Measurements from ENCODE around the gene WNT1.

Gene WNT1

DNA sequence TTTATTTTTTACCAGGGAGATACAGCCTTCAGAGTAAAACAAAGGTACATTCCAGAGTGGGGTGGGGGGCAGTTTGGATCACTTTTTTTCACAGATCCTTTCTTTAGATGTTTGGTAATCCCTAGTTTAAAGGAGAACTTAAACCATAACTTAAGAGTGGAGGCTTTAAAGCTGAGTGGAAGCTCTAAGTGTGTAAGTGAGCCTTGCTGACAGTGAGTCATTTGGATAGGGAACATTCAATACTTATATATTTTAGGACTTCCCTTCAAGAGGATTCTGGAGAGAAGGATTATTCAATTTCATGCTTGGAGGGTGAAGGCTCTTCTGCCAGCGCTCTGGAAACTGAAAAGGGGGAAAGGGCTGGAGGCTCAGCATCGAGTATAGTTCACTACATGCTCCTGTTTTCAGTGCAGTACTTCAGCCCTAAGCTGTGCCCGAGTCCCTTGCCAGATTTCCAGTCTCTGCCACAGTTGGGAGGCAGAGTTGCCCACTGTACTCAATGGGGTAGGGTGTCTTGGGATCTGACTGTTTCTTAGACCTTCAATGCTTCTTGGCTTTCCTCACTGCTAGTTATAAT is 32.1 kb downstream of the WNT1 start:
- DNase-seq: no peak

DNA sequence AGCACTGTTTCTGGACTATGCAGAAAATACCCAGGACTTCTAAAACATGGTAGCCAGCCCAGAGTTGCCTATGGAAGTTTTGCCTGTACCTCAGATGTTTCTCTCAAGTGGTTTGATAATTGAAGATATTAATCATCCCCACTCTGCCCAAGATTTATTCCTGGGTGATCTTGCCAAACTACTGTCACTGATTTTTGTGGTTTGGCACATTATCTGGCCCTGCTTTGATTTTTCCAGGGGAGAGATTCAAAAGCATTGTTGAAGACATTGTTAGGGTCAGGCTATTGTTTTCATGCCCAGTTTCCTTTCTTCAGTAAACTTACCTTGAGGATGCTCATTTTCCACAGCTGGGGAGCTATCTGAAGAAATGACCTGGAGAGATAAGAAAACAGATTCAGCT is 34.6 kb downstream of the WNT1 start:
- no peak for DNase-seq

DNA sequence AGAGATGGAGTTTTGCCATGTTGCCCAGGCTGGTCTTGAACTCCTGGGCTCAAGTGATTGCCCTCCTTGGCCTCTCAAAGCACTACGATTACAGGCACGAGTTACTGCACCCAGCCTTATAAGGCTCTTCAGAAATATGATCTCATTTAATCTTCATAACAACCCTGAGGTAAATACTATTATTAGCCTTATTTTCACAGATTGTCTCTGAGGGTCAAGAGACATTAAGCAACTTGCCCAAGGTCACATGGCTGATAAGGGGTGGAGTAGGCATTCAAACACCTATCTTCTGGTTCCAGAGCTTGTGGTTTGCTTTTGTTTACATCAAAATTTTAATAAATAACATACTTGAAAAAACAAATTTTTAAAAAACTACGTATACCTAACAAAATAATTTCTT is 35.3 kb downstream of the WNT1 start:
- DNase-seq: no peak

DNA sequence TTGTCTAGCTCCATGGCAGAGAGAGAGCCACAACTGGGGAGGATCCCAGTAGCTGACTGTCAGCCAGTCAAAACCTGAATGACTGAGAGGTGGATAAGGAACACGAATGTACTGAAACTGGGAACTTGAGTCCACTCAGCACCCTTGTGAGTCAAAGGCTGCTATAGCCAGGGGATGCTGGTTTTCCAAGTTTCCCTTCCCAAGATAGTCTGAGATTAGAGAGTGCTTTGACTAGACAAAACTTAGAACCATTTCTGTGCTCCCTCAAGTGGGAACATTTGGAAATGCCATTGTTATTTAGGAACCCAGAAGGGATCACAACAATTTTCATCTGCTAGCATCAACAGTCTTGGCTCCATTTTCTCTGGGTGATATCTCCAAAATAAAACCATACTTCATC is 36.4 kb downstream of the WNT1 start:
- no peak for DNase-seq

DNA sequence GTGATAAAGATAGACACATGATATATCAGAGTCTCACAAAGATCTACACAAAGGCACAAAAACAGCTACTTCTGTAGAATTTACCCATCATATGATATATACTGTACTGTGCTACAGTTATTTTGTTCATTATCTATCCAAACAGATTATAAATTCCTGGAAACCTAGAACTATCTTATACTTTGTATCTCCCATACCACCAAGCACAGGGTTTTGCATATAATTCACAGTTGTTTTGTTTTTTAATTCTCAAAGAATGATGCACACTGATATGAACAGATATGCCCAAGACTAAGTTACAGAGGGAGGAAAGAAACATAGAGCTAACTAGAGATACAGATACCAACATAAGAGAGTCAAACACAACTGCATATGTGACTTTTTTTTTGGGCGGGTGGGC is 37.1 kb downstream of the WNT1 start:
- no peak for DNase-seq

DNA sequence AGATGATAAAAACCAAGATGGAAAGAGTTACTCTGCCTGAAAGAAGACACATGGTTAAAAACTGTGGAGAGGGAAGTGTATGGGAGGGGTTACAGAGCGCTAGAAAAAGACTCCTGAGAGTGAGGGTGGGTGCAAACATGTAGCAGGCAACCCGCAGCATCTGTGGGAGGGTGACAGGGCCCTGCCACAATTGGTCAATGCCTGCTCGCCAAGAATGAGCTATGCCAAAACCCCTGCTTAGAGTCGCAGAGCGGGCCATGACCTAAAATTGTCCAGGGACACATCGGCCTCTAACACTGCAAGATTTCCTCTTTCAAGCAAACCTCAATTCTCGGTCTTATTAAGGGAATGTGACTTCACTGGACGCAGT is 39.8 kb downstream of the WNT1 start:
- DNase-seq: peak; percentile 8

DNA sequence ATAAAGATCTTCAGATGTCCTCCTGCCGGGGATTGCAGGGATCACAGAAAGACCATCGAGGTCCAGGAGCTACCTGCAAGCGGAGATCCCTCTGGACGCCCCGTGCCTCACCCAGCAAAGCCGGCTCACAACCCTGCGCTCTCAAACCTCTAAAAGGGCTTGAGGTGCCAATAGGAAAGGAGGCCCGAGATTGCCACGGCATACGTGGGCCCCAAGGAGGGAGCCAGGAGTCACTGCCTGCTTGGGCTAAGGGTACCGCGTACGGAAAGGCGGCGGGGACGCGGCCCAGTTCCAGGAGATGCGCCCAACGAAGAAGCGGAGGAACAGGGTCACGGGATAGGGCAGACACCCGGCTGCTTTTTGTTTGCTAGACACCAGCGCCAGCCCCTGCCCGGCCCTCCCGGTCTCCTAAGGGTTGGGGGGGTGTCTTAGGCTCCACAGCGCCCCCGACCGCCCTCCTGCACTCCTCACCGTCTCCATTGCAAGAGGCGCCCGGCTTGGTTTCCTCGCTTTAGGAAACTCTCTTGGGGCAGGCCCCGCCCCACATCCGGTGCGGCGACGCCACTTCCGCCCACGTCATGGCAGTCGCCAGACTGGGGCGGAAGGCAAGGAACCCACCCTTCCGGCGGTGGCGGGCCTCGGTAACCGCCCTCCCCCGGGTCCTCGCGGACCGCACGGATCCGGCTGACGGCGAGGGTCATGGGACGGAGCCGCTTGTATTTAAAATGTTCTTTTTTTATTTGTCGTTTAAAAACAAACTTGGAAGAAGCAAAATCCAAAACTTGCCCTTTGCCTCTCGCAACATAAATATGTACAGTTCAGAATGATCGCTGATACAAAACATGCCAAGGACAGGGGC is 40.4 kb downstream of the WNT1 start, which contains the start of gene PRKAG1:
TSS of gene PRKAG1 (minus strand) at position 516 of the 859 bp plus-strand sequence. CDS start at position 480, 36 bp downstream.
- DNase-seq: peak; percentile 92

DNA sequence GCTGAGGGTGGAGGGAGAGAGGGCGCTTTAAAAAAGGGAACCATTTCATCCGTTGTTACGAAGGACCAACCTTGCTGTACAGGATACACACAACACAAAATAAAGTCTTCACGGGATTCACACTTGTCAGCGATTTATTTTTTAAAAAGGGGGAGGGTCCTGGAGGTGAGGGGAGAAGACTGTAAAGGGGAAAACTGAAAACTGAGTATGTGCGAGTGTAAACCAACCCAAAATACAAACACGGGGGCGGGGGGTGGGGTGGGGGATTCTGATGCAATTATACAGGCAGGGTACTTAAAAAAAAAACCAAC is 41.0 kb downstream of the WNT1 start:
- DNase-seq: no peak

DNA sequence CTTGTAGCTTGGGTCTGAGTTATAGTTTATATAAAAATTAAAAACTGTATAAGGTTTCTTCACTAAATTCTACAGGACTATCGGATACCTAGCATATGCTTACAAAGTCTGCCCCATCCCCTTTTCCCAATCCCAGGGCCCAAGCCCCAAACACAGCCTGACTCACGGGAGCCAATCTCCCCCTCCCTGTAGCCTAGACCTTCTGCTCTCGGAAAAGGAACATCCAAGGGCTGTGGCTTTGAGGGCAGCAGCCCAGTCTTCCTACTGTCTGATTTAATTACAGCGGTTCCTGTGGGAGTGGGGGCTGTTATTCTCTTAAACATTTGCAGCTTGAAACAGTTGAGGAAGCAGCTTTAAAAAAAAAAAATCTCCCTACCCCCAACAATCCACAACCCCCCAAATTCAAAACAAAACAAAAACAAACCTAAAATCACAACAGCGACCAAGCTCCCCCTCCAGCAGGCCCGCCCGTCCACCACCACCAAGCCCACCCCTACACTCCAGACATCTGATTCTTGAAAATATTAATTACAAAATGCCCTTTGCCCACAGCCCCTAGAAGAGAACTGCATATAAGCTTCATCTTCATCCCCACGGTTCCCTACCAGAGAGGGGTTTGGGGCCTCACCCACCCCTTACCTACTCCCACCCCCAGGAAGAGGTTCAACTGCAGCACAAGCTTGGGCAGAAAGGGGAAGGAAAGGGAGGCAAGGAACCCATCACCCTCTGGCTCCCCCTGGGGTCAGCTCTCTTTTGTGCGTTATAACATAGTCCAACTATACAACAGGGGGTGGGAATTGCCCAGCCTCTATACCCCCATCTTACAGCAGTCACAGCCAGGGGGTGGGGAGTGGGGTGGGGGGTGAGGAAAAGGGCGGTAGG is 41.6 kb downstream of the WNT1 start:
- no peak for DNase-seq

DNA sequence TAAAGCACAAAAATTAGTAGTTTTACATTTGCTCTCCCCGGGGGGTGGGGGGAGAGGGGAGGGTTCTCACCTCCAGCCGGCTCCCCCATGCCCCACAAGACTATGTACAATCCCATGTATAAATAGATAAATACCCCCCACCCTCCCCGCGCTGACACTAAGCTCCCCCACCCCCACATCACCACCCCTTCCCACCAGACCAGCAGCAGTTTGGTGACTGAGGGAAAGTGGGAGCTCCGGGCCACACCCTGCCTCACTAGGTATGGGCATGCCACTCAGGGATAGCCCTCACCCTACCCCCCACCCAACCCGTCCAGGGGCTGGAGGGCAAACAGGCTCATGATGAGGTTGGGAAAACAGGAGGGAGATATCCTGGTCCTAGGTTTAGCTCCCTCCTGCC is 42.3 kb downstream of the WNT1 start:
- DNase-seq: no peak

DNA sequence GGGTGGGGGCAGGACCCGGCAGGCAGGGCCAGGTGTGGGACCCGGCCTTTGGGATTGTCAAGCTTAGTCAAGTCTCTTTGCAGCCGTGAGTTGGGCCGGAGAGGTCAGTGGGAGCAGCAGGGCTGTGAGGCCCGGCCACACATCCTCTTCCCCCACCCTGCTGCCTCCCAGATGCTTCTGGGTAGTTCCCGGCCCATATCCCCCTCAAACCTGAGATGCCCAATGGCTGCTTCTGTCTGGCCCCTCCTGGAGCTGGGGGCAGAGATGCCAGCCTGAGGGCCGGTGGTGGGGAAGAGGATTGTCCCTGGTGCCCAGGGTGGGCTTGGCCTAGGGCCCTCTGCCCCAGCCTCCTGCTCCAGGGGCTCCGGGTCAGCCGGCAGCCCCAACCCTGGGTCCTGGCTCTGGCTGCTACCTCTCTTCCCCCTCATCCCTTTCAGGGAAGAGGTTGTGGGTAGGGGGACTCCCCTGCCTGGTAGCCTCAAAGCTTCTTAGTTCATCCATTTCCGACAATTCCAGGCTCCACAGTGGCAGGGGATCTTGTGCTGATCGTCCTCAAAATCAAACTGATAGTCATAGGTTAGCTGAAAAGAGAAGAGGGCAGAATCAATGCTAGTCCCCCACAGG is 43.3 kb downstream of the WNT1 start:
- DNase-seq: no peak

DNA sequence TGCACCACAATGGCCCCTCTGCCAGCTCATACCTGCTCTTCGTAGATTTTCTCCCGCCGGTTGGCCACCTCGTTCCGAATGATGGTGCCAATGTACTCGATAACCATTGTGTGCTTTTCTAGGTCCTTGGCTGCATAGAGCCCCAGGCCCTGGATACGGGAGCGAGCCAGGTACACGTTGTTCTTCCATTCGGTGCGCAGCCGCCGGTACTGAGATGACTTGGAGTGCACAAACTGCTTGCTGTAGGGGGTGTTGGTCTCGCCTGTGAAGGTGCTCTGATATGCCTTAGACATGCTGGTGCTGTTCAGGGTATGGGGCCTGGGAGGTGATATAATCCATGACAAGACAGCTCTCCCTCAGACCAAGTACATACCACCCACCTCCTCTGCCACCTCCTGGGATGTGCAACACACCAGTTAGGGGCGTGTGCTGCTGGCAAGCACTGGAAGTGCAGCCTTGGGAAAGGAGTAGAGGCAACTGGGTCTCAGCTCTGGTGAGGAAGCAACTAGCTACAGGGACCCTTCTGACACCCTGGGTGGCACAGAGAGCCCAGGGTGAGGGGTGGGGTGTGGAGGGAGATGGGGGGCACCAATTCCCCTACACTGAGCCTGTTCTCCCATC is 44.5 kb downstream of the WNT1 start:
- no peak for DNase-seq

DNA sequence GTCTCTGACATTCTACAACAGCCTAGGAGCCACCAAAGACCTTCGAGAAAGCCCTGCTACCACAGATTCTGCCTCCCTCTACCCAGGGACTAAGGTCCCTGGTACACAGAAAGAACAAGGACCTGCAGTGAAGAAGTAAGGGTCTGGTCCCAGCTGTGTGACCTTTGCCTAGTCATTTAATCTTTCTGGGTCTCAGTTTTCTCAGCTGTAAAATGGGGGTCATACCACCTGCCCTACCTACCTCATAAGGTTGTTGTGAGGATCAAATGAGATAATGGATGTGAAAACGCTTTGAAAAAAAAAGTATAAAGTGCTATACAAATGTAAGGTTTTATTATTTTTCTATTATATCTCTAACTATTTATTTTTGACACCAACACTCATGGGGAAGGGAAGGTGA is 45.7 kb downstream of the WNT1 start:
- DNase-seq: no peak

DNA sequence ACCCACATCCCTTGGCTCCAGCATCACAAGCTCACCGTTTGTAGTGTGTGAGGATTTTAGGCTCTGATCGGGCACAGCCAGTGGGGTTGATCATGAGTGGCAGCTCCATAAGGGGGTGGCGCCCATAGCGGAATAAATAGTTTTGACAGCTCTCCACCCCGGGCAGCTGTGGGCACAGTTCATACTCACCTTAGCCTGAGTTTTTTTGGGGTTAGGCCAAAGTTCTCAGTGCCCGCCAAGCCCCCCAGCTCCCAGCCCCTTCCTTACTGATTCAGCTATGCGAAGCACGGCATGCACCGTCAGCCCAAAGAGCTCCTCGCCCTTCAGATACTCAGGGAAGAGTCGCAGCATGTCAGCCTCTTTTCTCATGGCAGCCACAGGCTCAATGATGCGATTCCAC is 46.4 kb downstream of the WNT1 start:
- DNase-seq: no peak

DNA sequence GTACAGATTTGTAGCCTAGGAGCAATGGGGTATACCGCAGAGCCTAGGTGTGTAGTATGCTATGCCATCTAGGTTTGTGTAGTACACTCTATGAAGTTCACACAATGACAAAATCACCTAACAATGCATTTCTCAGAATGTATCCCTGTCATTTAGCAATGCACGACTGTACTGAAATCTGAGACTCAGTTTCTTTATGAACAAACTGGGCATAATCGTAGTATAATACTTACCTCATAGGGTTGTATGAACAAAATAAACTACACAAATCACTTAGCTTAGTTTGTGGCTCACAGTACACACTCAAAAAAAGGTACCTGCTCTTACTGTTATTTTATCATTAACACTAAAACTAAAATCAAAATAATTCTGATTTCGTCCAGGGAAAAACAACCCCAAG is 47.3 kb downstream of the WNT1 start:
- no peak for DNase-seq

DNA sequence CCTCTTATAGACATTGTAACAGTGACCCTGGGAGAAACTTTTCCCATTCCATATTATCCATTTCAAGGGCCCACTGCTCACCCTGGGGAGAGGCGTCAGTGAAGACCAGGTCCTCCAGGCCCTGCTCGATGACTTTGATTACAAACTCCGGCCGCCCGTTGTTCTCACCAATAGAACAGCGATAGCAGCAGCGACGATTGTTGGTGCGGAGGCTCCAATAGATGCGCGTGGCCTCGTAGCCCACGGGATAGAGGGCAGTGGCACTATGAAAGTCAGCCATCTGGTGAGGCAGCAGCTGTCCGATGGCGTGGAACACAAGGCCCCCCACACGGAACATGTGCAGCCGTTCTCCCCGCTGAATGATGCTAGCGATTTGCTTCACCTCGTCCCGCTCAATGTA is 48.0 kb downstream of the WNT1 start:
- DNase-seq: no peak

DNA sequence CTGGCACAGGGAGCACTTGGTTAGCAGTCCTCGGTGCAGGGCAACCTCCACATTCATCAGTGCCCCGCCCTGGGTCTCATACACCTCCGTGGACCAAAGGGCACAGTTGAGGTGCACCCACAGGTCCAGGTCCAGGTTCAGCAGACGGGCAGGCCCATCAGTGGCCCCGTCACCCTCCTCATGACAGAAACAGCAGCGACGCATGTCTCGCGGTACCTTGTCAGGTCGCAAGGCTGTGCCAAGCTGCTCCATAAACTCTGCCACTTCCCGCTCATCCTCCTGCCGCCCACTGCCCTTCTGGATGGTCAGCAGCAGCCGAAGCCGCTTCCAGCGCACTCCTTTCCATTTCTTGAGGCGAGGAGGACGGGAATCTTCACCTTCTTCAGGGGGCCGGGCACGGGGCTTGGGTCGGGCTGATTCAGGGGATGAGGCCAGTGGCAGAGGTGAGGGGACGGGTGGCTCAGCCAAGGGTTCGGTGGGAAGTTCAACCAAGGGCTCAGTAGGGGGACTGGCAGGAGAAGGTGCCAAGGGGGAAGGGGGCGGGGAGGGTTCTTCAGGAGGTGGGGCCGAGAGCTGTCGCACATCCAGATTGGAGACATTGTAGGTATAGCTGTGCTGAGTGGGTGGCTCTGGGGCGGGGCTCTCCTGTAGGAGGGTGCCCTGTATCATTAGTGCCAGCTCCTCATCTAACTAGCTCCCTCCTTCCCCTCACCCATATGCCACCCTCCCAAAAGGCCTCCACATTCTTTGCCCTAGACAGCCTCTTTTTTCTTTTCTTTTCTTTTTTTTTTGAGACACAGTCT is 48.8 kb downstream of the WNT1 start:
- no peak for DNase-seq

DNA sequence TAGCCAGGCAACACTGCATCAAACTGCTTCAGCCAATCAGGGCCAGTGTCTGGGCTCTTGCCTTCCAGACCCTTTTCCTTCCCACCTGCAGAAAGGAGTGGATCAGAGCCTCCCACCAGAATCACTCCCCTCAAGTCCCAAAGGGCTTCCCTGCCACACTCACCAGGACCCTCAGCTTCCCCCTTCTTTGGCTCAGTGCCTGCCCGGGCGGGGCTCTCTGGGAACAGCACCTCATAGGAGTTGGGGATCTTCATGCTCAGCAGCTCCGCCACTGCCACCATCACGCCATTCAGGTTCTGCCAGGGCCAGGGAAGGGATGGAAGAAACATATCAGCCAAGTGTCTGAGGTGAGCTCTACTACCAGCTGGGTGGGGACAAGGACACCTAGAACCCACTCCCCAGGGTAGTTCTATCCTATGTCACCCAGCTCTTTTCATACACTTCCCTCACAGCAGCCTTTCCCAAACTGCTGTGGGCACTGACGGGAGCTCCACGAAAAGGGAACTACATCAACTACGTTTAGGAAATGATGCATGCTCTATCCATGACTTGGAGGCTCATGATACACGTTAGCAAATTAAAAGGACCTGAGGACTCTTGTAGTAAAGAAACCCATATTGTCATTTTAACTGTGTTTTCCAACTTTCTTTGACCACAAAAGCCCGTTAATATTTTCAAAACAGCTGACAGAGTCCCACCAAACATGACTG is 49.9 kb downstream of the WNT1 start:
- no peak for DNase-seq

DNA sequence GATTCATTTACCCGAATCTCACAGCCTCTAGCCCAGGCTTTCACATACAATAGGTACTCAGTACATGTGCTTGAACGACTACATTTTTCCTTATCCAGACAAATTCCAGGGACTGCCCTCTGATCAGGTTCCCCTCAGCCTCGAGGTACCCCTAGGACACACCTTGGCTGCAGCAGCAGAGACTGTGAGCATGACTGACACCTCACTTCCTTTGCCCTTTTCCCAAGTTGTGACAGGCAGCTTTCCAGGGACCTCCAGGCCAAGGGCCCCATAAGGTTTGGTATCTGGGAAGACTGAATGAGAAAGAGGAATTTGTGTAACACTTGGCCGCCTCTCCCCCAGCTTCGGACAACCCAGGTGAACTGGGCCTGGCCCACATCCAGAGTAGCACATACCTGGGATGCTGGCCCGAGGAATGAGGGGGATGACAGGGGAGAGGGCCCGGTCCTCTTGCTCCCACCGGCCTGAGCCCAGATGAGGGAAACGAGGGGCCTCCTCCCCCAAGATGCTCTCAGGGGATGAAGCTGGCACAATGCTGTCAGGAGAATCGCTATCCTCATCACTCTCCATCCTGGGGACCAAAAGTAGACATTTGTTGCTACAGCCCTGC is 50.6 kb downstream of the WNT1 start:
- no peak for DNase-seq

DNA sequence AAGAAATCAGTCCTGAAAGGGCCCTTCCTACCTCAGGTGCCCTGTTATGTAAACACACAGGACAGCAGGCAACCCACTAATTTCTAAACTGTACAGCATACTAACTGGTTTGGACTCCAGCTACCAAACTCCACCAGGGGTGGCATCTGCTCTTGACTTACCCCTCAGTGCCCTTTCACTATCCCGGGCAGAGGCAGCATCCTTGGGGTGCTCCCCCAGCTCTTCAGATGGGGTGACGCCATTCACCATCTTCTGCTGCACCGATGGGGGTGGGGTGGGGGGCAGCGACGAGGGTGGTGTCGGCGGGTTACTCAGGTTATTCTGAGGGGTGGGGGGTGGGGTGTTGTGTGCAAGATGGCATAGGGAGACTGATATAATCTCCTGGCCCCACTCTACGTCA is 52.0 kb downstream of the WNT1 start:
- no peak for DNase-seq
